MCF 10A (cell line): ENCODE data around the gene QRICH2. TPM values are rescaled to one million over a fixed set of nuclear protein-coding genes. Genes with fewer than 3 reads are reported as not detected.

Experiments
- BruUV-seq: library from RNA; stranded (reverse); fragments of 400-500 nt; replicated peaks from 2 replicates; lab custom pipeline; 2021; lab: Mats Ljungman, UMichigan
- CTCF ChIA-PET: fragments of 300-600 bp; sonication (Branson Sonifier 250); formaldehyde crosslinking; extraction: SDS; loops from one replicate; lab custom pipeline; 2021; ENCODE audit warnings: antibody characterized with exemption, inconsistent platforms; lab: Yijun Ruan, JAX
- POLR2A ChIA-PET: fragments of 300-600, 350-650 bp; sonication (Branson Sonifier 250); formaldehyde crosslinking; extraction: SDS; loops from one replicate; lab custom pipeline; 2020; ENCODE audit warnings: antibody characterized with exemption, inconsistent platforms; lab: Yijun Ruan, JAX
- DNase-seq: peaks from one replicate; pipeline ENCODE4 v3.0.0-alpha.2; 2018; ENCODE audit not compliant: unreplicated experiment
- H3K27ac Mint-ChIP-seq: one replicate; pipeline ENCODE4 v1.8.0; 2022; ENCODE audit warnings: mild to moderate bottlenecking, low read depth, mixed read lengths; ENCODE audit not compliant: unreplicated experiment
- H3K27me3 Mint-ChIP-seq: one replicate; pipeline ENCODE4 v1.8.0; 2022; ENCODE audit warnings: mixed read lengths; ENCODE audit not compliant: insufficient read depth, unreplicated experiment
- H3K36me3 Mint-ChIP-seq: one replicate; pipeline ENCODE4 v1.8.0; 2022; ENCODE audit warnings: mild to moderate bottlenecking, moderate library complexity, mixed read lengths; ENCODE audit not compliant: insufficient read depth, unreplicated experiment
- H3K4me1 Mint-ChIP-seq: one replicate; pipeline ENCODE4 v1.8.0; 2022; ENCODE audit warnings: mixed read lengths; ENCODE audit not compliant: insufficient read depth, unreplicated experiment
- H3K4me3 Mint-ChIP-seq: one replicate; pipeline ENCODE4 v1.8.0; 2022; ENCODE audit warnings: mild to moderate bottlenecking, moderate library complexity, mixed read lengths; ENCODE audit not compliant: unreplicated experiment
- H3K9me3 Mint-ChIP-seq: one replicate; pipeline ENCODE4 v1.8.0; 2022; ENCODE audit warnings: mixed read lengths; ENCODE audit not compliant: unreplicated experiment
- intact Hi-C: fragments of 100-400 bp; cut with micrococcal nuclease; formaldehyde crosslinking; loops from 2 replicates; pipeline ENCODE4 v1.14.1; 2022
- total RNA-seq: library from RNA; stranded (reverse); gene quantifications from 2 replicates; pipeline ENCODE4 v1.2.3, GENCODE V29; 2022
- TF ChIP-seq, protein P1 (sequence below): fragments of 200-600 bp; IDR thresholded peaks from one replicate; pipeline ENCODE4 v1.8.0; 2022; ENCODE audit warnings: antibody characterized with exemption, mild to moderate bottlenecking; ENCODE audit not compliant: unreplicated experiment

QRICH2 gene
- total RNA-seq, 1 experiment from 2014 or later, result 0.56 TPM

DNA sequence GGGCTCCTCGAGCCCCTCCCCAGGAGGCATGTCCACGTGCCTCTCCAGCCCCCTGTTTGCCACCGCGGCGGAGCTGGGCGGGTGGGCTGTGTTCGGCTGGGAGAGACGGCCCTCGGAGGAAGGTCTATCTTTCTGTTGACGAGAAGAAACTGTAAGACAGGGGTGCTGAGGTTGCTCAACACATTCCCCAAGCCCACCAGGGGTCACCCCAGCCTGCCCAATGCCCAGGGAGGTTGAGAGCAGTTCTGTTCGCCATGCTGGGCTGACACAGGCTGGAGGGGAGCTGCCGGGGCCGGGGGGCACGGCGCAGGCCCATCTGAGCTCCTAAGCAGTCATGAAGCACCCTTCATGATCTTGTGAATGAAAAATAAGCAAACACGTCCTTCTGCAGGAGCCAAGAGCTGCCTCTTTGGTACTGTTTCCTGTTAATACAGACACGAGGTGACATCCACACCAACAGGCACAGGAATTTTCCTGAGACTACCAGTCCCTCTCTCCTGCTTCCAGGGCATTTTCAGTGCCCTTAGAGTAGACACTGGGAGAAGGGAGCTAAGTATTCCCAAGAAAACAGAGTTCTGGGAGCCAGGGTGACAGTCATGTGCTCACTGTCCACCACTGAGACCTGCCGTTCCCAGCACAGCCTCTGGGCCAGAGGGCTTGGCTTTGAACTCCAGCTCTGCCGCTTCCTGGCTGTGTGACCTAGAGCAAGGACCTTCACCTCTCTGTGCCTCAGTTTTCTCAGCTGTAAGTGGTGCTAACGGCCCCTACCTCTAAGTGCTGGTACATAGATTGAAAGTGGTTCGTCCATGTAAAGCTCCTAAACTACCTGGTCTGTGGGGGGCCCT lies 33.7 kb downstream of the QRICH2 start:
- Mint-ChIP-seq H3K4me1 (peaks cover 6% of the 10 kb centered on the region), H3K36me3 (peaks cover 25% of the 10 kb centered on the region), H3K4me3 (no peak overlapping the region), H3K9me3 (no peaks in the 10 kb centered on the region), H3K27me3 (no peaks in the 10 kb centered on the region), H3K27ac (no peak overlapping the region)
- intact Hi-C loops, result no loop called here
- CTCF ChIA-PET, result interaction anchor here (0.9 to 1.6 kb wide), 3 partner anchors 10 to 171 kb away, joined by 3 to 6 read pairs (median 3); partner anchors contain the start of gene EXOC7
- no TSS peak for BruUV-seq
- DNase-seq, result no peak
- POLR2A ChIA-PET, result interaction anchor here (0.6 to 0.8 kb wide), 3 partner anchors 8 to 347 kb away, joined by 3 to 4 read pairs (median 4); no protein-coding TSS in a partner anchor
- TF ChIP-seq, protein P1, sequence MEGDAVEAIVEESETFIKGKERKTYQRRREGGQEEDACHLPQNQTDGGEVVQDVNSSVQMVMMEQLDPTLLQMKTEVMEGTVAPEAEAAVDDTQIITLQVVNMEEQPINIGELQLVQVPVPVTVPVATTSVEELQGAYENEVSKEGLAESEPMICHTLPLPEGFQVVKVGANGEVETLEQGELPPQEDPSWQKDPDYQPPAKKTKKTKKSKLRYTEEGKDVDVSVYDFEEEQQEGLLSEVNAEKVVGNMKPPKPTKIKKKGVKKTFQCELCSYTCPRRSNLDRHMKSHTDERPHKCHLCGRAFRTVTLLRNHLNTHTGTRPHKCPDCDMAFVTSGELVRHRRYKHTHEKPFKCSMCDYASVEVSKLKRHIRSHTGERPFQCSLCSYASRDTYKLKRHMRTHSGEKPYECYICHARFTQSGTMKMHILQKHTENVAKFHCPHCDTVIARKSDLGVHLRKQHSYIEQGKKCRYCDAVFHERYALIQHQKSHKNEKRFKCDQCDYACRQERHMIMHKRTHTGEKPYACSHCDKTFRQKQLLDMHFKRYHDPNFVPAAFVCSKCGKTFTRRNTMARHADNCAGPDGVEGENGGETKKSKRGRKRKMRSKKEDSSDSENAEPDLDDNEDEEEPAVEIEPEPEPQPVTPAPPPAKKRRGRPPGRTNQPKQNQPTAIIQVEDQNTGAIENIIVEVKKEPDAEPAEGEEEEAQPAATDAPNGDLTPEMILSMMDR, result no peak

DNA sequence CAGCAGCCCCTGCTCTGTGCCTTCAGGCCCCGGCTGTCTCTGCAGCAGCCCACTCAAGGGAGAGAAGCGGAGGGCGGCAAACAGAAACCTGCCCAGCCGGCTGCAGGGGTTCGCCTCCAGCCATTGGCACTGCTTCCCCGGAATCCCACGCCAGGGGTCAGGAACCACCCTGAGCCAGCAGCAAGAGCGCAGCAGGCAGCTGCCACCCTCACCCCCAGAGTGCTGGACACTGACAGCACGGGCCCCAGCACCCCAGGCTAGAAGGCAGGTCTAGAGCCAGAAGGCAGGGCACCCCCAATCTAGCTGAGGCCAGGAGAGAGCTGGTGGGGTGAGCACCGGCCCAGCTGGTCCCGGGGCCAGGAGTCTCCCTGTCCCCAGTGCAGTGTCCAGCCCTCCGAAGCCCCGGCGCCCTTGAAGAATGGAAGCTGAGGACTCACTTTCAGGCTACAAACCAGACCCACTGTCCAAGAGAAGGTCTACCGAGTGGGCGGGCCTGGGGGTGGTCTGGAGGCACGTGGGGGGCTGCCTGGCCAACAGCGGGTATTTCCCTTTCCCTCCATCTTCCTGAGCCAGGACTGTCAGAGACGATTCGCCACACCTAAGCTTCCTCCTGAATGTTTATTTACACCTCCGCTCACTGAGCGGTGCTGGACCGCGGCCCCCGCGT lies 34.5 kb downstream of the QRICH2 start:
- H3K27ac Mint-ChIP-seq, result no peak overlapping the region
- H3K4me3 Mint-ChIP-seq, result no peak overlapping the region
- TF ChIP-seq, protein P1, result no peak
- peaks cover 25% of the 10 kb centered on the region for H3K36me3 Mint-ChIP-seq
- ChIA-PET POLR2A (no interaction called here), CTCF (interaction anchor here (0.8 to 1.6 kb wide), 3 partner anchors 14 to 274 kb away, joined by 3 to 6 read pairs (median 5); partner anchors contain the start of gene EXOC7)
- BruUV-seq, result no TSS peak
- H3K4me1 Mint-ChIP-seq, result peaks cover 6% of the 10 kb centered on the region
- H3K27me3 Mint-ChIP-seq, result no peaks in the 10 kb centered on the region
- intact Hi-C loops, result no loop called here
- H3K9me3 Mint-ChIP-seq, result no peaks in the 10 kb centered on the region
- no peak for DNase-seq

DNA sequence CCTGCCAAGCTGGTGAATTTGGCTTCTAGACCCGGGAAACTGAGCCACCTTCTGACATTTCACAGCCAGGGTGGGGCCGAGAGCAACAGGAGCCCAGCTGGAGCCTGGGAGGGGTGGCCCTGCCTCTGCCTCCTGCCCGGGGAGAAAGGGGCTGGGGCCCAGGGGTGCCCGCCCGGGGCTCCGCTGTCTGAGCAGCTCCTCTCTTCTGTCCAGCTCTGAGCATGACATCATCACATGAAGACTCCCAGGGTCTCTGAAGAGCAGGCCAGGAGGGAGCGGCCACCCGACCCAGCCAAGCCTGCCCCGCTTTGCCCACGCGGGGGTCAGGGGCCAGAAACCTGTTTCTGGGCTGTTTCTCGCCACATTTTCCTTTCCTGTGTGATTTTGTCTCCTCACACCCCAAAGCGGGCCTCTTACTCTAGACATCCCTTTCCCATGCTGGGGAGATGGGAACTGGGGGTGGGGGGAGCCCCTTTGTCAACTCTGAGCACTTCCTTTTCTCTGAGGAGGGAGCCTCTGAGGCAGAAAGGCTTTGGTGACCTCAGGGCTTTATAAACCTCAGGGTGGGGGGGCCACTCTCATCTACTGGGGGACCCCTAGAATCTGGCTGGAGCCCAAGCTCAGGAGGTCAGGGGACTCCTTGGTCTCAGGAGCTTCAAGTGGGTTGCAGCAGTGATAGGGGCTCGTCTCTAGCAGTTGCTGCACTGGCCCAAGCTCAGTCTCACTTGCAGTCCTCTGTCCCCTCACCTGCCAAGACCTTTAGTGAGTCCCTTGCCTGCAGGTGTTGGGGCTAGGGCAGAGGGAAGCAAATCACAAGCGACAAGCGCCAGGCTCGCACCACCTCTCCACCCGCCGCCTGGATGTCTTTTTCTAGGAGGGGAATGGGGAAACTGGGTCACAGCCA lies 35.3 kb downstream of the QRICH2 start:
- ChIA-PET CTCF (interaction anchor here (0.7 to 0.8 kb wide), 2 partner anchors 13 to 273 kb away, joined by 4 to 5 read pairs; no protein-coding TSS in a partner anchor), POLR2A (interaction anchor here (0.6 kb wide), 1 partner anchor 147 kb away, joined by 3 read pairs; no protein-coding TSS in a partner anchor)
- H3K4me1 Mint-ChIP-seq, result peaks cover 10% of the 10 kb centered on the region
- no peak for DNase-seq
- H3K4me3 Mint-ChIP-seq, result no peak overlapping the region
- TF ChIP-seq, protein P1, result no peak
- no peaks in the 10 kb centered on the region for H3K27me3 Mint-ChIP-seq
- peaks cover 28% of the 10 kb centered on the region for H3K36me3 Mint-ChIP-seq
- H3K9me3 Mint-ChIP-seq, result no peaks in the 10 kb centered on the region
- no TSS peak for BruUV-seq
- H3K27ac Mint-ChIP-seq, result no peak overlapping the region
- intact Hi-C loops, result no loop called here
